IMR-90 (cell line): Measurements from ENCODE around the gene DAB1. TPM values are rescaled to one million over a fixed set of nuclear protein-coding genes. Genes with fewer than 3 reads are reported as not detected.
A peak's percentile ranks its signal among the peaks of the same experiment; 100 is the strongest.

Source experiments
- ATAC-seq: fragments of 200-7000 bp; cut with Tn5 transposase; 2 replicates; pipeline ENCODE4 v1.9.1; 2020; ENCODE audit warnings: low read depth, mild to moderate bottlenecking, moderate library complexity
- BruUV-seq: library from RNA; stranded (reverse); fragments of 400-500 nt; replicated peaks from 2 replicates; lab custom pipeline; 2021; lab: Mats Ljungman, UMichigan
- CTCF ChIA-PET: fragments of 300-600 bp; formaldehyde crosslinking; extraction: SDS; loops from one replicate; lab custom pipeline; 2021; ENCODE audit warnings: antibody characterized with exemption; lab: Yijun Ruan, JAX
- POLR2A ChIA-PET: fragments of 300-600 bp; sonication (Branson Sonifier 250); formaldehyde crosslinking; loops from one replicate; lab custom pipeline; 2022; ENCODE audit warnings: antibody characterized with exemption; ENCODE audit not compliant: unreplicated experiment; lab: Charles Lee
- DNase-seq: peaks from one replicate; pipeline ENCODE4 v3.0.0; 2013
- H2AFZ ChIP-seq: replicated peaks from 2 replicates; pipeline ENCODE3; 2013; ENCODE audit warnings: low read length, mild to moderate bottlenecking; ENCODE audit not compliant: poor library complexity
- H2AK5ac ChIP-seq: 2 replicates; pipeline ENCODE4 v1.6.1; 2013; ENCODE audit warnings: low read depth, low read length, inconsistent platforms
- H2AK9ac ChIP-seq: replicated peaks from 2 replicates; pipeline ENCODE3; 2013; ENCODE audit warnings: mild to moderate bottlenecking, low read depth, low read length, moderate library complexity; ENCODE audit not compliant: poor library complexity
- H2BK120ac ChIP-seq: 2 replicates; pipeline ENCODE4 v1.6.1; 2013; ENCODE audit warnings: low read depth, low read length, inconsistent platforms
- H2BK15ac ChIP-seq: 3 replicates; pipeline ENCODE4 v1.6.1; 2013; ENCODE audit warnings: low read depth, low read length, inconsistent platforms
- H2BK20ac ChIP-seq: 2 replicates; pipeline ENCODE4 v1.6.1; 2013; ENCODE audit warnings: low read depth, mild to moderate bottlenecking, inconsistent platforms, low read length, moderate library complexity
- H2BK5ac ChIP-seq: 2 replicates; pipeline ENCODE4 v1.6.1; 2013; ENCODE audit warnings: mild to moderate bottlenecking, low read depth, low read length, inconsistent platforms; ENCODE audit not compliant: poor library complexity, severe bottlenecking
- H3K14ac ChIP-seq: replicated peaks from 2 replicates; pipeline ENCODE4 v1.6.1; 2013; ENCODE audit warnings: low read depth, low read length, inconsistent platforms
- H3K18ac ChIP-seq: 2 replicates; pipeline ENCODE4 v1.6.1; 2013; ENCODE audit warnings: low read depth, low read length, control low read depth
- H3K23ac ChIP-seq: 2 replicates; pipeline ENCODE4 v1.6.1; 2013; ENCODE audit warnings: low read depth, low read length, inconsistent platforms
- H3K27ac ChIP-seq: 2 replicates; pipeline ENCODE4 v1.5.1; 2013; ENCODE audit warnings: mild to moderate bottlenecking, control low read depth, low read length; ENCODE audit not compliant: insufficient read depth
- H3K27me3 ChIP-seq: 2 replicates; pipeline ENCODE4 v1.6.1; 2013; ENCODE audit warnings: low read length; ENCODE audit not compliant: control insufficient read depth, insufficient read depth
- H3K36me3 ChIP-seq: 2 replicates; pipeline ENCODE4 v1.6.1; 2013; ENCODE audit warnings: low read length, mixed read lengths; ENCODE audit not compliant: control insufficient read depth, insufficient read depth
- H3K4ac ChIP-seq: 2 replicates; pipeline ENCODE4 v1.6.1; 2013; ENCODE audit warnings: low read depth, low read length, inconsistent platforms
- H3K4me1 ChIP-seq: 2 replicates; pipeline ENCODE4 v1.6.1; 2013; ENCODE audit warnings: low read length, mixed read lengths; ENCODE audit not compliant: control insufficient read depth, insufficient read depth
- H3K4me2 ChIP-seq: 2 replicates; pipeline ENCODE4 v1.6.1; 2013; ENCODE audit warnings: low read depth, mild to moderate bottlenecking, control low read depth, low read length, moderate library complexity
- H3K4me3 ChIP-seq: 2 replicates; pipeline ENCODE4 v1.5.1; 2013; ENCODE audit warnings: low read depth, mild to moderate bottlenecking, control low read depth, low read length, moderate library complexity; ENCODE audit not compliant: insufficient read depth
- H3K56ac ChIP-seq: 2 replicates; pipeline ENCODE4 v1.6.1; 2013; ENCODE audit warnings: low read length, inconsistent platforms; ENCODE audit not compliant: insufficient read depth; ENCODE audit errors: extremely low read depth
- H3K79me1 ChIP-seq, 2 experiments: 2 replicates each; pipeline ENCODE4 v1.6.1; 2013; ENCODE audit warnings: low read length in 2 of 2, inconsistent platforms in 1 of 2, low read depth in 1 of 2
- H3K9ac ChIP-seq: 2 replicates; pipeline ENCODE4 v1.6.1; 2013; ENCODE audit warnings: low read depth, low read length, control low read depth
- H3K9me1 ChIP-seq: 2 replicates; pipeline ENCODE4 v1.6.1; 2013; ENCODE audit warnings: low read length, inconsistent platforms; ENCODE audit not compliant: insufficient read depth
- H3K9me3 ChIP-seq: 2 replicates; pipeline ENCODE4 v1.6.1; 2013; ENCODE audit warnings: low read length; ENCODE audit not compliant: control insufficient read depth, insufficient read depth
- H4K20me1 ChIP-seq: 2 replicates; pipeline ENCODE4 v1.6.1; 2013; ENCODE audit warnings: low read length, inconsistent platforms; ENCODE audit not compliant: insufficient read depth
- H4K5ac ChIP-seq: 2 replicates; pipeline ENCODE4 v1.6.1; 2013; ENCODE audit warnings: mild to moderate bottlenecking, low read depth, low read length, control low read depth
- H4K8ac ChIP-seq, 2 experiments: 2 replicates each; pipeline ENCODE4 v1.6.1; 2013; ENCODE audit warnings: low read depth in 2 of 2, low read length in 2 of 2, control low read depth in 1 of 2, inconsistent platforms in 1 of 2
- H4K91ac ChIP-seq: 2 replicates; pipeline ENCODE4 v1.6.1; 2013; ENCODE audit warnings: low read depth, low read length, inconsistent platforms; ENCODE audit not compliant: insufficient read depth
- CEBPB ChIP-seq: IDR thresholded peaks from 2 replicates; pipeline ENCODE4 v1.6.1; 2012; ENCODE audit warnings: low read depth, low read length, improper control_type of control experiment
- ELK1 ChIP-seq: fragments of 150-350 bp; IDR thresholded peaks from 2 replicates; pipeline ENCODE4 v1.6.1; 2016; ENCODE audit warnings: low read depth, mild to moderate bottlenecking, low read length, moderate library complexity, borderline replicate concordance
- FOS ChIP-seq: fragments of 150-350 bp; IDR thresholded peaks from 2 replicates; pipeline ENCODE4 v1.6.1; 2016; ENCODE audit warnings: low read depth, low read length
- NFE2L2 ChIP-seq: fragments of 150-350 bp; IDR thresholded peaks from 2 replicates; pipeline ENCODE4 v1.6.1; 2016; ENCODE audit warnings: low read depth, mild to moderate bottlenecking, low read length
- RAD21 ChIP-seq: IDR thresholded peaks from 2 replicates; pipeline ENCODE4 v1.6.1; 2012; ENCODE audit warnings: low read length, improper control_type of control experiment
- RCOR1 ChIP-seq: IDR thresholded peaks from 2 replicates; pipeline ENCODE4 v1.6.1; 2012; ENCODE audit warnings: mild to moderate bottlenecking, low read length, improper control_type of control experiment; ENCODE audit not compliant: insufficient replicate concordance
- RFX5 ChIP-seq: IDR thresholded peaks from 2 replicates; pipeline ENCODE4 v1.8.0; 2012; ENCODE audit warnings: low read depth, mild to moderate bottlenecking, low read length, moderate library complexity
- SMC3 ChIP-seq: fragments of 150-350 bp; IDR thresholded peaks from 2 replicates; pipeline ENCODE4 v1.6.1; 2016; ENCODE audit warnings: low read depth, mild to moderate bottlenecking, antibody characterized with exemption, low read length, moderate library complexity
- USF2 ChIP-seq: fragments of 150-350 bp; IDR thresholded peaks from 2 replicates; pipeline ENCODE4 v1.6.1; 2017; ENCODE audit warnings: mild to moderate bottlenecking, antibody characterized with exemption, low read length, low read depth
- WGBS, 2 experiments: methylation state at CpG; one replicate each; pipeline versions ENCODE4 v1.1.5 to v1.1.7; 2013; ENCODE audit warnings: missing lambda C conversion rate in 2 of 2; ENCODE audit not compliant: insufficient read length in 1 of 2; ENCODE audit errors: extremely low coverage in 2 of 2; 5-methylcytosine and 5-hydroxymethylcytosine counted together
- dilution Hi-C: fragments of 300-500 bp; cut with HindIII; formaldehyde crosslinking; loops from one replicate; pipeline ENCODE4 v1.14.3; 2018; ENCODE audit warnings: low sequenced_read_pairs; ENCODE audit not compliant: unreplicated experiment
- in situ Hi-C: fragments of 300-500 bp; cut with MboI; formaldehyde crosslinking; loops from 3 replicates; pipeline ENCODE4 v1.14.3; 2019; ENCODE audit warnings: low sequenced_read_pairs, inconsistent platforms, mixed read lengths
- intact Hi-C: fragments of 100-400 bp; cut with micrococcal nuclease; formaldehyde crosslinking; loops from 2 replicates; pipeline ENCODE4 v1.10.0; 2022
- polyA plus RNA-seq, 3 experiments: library from polyadenylated mRNA; depleted of rRNA; stranded (reverse); fragments of >200 nt; gene quantifications; 2 replicates each; pipeline ENCODE4 v1.2.3, GENCODE V29; 2012; ENCODE audit warnings: low replicate concordance in 1 of 3
- total RNA-seq: library from RNA; depleted of rRNA; stranded (reverse); fragments of >200 nt; gene quantifications from 2 replicates; pipeline ENCODE4 v1.2.3, GENCODE V29; 2012

DAB1 gene
- total and polyA plus RNA-seq, 2 of the 4 experiments (the other 2 are of a cell fraction) = 0.18 to 0.41 TPM

- no peaks in the 10 kb centered on the region; the same call in 1 of the 2 replicates for H3K4me1 ChIP-seq
- H2AK5ac ChIP-seq = no peak overlapping the region
- WGBS, 2 experiments = 75% methylated on average over 1 of the region's 5 CpGs; no CpG with 5 or more reads in 1 of the 2 experiments
- dilution Hi-C loops (no loop called here), in situ Hi-C loops (no loop called here), intact Hi-C loops (no loop called here)
- H2BK120ac ChIP-seq = no peak overlapping the region
- no peak overlapping the region for H3K18ac ChIP-seq
- H2BK15ac ChIP-seq = no peak overlapping the region
- H3K4me2 ChIP-seq = no peak overlapping the region
- DNase-seq (peak; percentile 55), ATAC-seq (peak; percentile 61)
- H2AFZ ChIP-seq = no peak overlapping the region
- H4K8ac ChIP-seq = no peak overlapping the region
- POLR2A ChIA-PET = no interaction called here
- CTCF ChIA-PET = no interaction called here
- H4K5ac ChIP-seq = no peak overlapping the region
- no peaks in the 10 kb centered on the region for H3K27me3 ChIP-seq
- no peaks in the 10 kb centered on the region for H3K79me1 ChIP-seq
- no peak overlapping the region for H2BK20ac ChIP-seq
- H3K9me1 ChIP-seq = no peaks in the 10 kb centered on the region
- no peaks in the 10 kb centered on the region for H4K20me1 ChIP-seq
- no peak overlapping the region for H4K91ac ChIP-seq
- H3K56ac ChIP-seq = no peak overlapping the region
- H3K9ac ChIP-seq = no peak overlapping the region
- H3K36me3 ChIP-seq = no peaks in the 10 kb centered on the region
- H3K4ac ChIP-seq = no peak overlapping the region
- H3K14ac ChIP-seq = no peak overlapping the region
- H3K27ac ChIP-seq = no peak overlapping the region
- TF ChIP-seq FOS = no peak
- no peak for TF ChIP-seq RFX5
- no peak for TF ChIP-seq RCOR1
- TF ChIP-seq NFE2L2 = no peak
- no peak for TF ChIP-seq ELK1
- TF ChIP-seq RAD21 = no peak
- no peak for TF ChIP-seq USF2
- no peak for TF ChIP-seq CEBPB
- TF ChIP-seq SMC3 = no peak
- no TSS peak for BruUV-seq
- no peak overlapping the region for H2AK9ac ChIP-seq
- no peak overlapping the region for H3K4me3 ChIP-seq
- no peaks in the 10 kb centered on the region for H3K9me3 ChIP-seq
- no peak overlapping the region for H2BK5ac ChIP-seq
- no peak overlapping the region for H3K23ac ChIP-seq
These were observed 299.0 kb downstream of the DAB1 start for GRCh38 chr1:57124768-57125446.
